Fibroblast of lung (primary cell): ENCODE results near the gene IL4I1.

ENCODE experiments used
- EZH2 ChIP-seq: IDR thresholded peaks from 2 replicates; pipeline ENCODE4 v1.5.1; 2012; ENCODE audit warnings: low read length, control low read depth, mild to moderate bottlenecking; ENCODE audit errors: missing control alignments
- TF ChIP-seq, protein P1 (sequence below), 2 donors: IDR thresholded peaks in 1 of 2; conservative IDR thresholded peaks in 1 of 2; 1 replicate in 1 of 2; 2 replicates in 1 of 2; pipeline ENCODE4 v1.5.1; 2011 to 2012; ENCODE audit warnings: low read length in 2 of 2, control low read depth in 1 of 2, inconsistent platforms in 1 of 2, low read depth in 1 of 2, mild to moderate bottlenecking in 1 of 2

GRCh38 chr19:49872245-49873128 is 24.2 kb downstream of the IL4I1 start:
- TF ChIP-seq, protein P1, sequence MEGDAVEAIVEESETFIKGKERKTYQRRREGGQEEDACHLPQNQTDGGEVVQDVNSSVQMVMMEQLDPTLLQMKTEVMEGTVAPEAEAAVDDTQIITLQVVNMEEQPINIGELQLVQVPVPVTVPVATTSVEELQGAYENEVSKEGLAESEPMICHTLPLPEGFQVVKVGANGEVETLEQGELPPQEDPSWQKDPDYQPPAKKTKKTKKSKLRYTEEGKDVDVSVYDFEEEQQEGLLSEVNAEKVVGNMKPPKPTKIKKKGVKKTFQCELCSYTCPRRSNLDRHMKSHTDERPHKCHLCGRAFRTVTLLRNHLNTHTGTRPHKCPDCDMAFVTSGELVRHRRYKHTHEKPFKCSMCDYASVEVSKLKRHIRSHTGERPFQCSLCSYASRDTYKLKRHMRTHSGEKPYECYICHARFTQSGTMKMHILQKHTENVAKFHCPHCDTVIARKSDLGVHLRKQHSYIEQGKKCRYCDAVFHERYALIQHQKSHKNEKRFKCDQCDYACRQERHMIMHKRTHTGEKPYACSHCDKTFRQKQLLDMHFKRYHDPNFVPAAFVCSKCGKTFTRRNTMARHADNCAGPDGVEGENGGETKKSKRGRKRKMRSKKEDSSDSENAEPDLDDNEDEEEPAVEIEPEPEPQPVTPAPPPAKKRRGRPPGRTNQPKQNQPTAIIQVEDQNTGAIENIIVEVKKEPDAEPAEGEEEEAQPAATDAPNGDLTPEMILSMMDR (conservative IDR thresholded peaks at IDR 0.05 in 1 of 2, IDR thresholded peaks at IDR 0.05 in 1 of 2; ENCODE audit: low read depth in 1 of 2, low read length in 2 of 2) = no peak
- TF ChIP-seq EZH2 = no peak
